Measurements from ENCODE around the gene BCL7C. TPM values are rescaled to one million over a fixed set of nuclear protein-coding genes. Genes with fewer than 3 reads are reported as not detected.
A peak's percentile ranks its signal among the peaks of the same experiment; 100 is the strongest.

The BCL7C gene
- total and polyA plus RNA-seq, 10 of the 15 experiments (the other 5 are each of a cell fraction or from before 2014, with no cell fraction given): 1.1 to 30.5 (median 13.7) TPM

GRCh38 chr16:30874821-30875717 lies 18.8 kb downstream of the BCL7C start (continued):
- TF ChIP-seq HCFC1 (IDR thresholded peaks at IDR 0.05; ENCODE audit: low read length): peak; percentile 74
- no peak for TF ChIP-seq STAT1 (conservative IDR thresholded peaks at IDR 0.05)
- TF ChIP-seq TCF12 (IDR thresholded peaks at IDR 0.05; ENCODE audit: low read depth, low read length): peak; percentile 79
- peak; percentile 97 for TF ChIP-seq NR2F1 (conservative IDR thresholded peaks at IDR 0.05)
- no peak for TF ChIP-seq EZH2 (IDR thresholded peaks at IDR 0.05; ENCODE audit: borderline replicate concordance, control insufficient read depth, low read depth, low read length)
- TF ChIP-seq, protein P1, sequence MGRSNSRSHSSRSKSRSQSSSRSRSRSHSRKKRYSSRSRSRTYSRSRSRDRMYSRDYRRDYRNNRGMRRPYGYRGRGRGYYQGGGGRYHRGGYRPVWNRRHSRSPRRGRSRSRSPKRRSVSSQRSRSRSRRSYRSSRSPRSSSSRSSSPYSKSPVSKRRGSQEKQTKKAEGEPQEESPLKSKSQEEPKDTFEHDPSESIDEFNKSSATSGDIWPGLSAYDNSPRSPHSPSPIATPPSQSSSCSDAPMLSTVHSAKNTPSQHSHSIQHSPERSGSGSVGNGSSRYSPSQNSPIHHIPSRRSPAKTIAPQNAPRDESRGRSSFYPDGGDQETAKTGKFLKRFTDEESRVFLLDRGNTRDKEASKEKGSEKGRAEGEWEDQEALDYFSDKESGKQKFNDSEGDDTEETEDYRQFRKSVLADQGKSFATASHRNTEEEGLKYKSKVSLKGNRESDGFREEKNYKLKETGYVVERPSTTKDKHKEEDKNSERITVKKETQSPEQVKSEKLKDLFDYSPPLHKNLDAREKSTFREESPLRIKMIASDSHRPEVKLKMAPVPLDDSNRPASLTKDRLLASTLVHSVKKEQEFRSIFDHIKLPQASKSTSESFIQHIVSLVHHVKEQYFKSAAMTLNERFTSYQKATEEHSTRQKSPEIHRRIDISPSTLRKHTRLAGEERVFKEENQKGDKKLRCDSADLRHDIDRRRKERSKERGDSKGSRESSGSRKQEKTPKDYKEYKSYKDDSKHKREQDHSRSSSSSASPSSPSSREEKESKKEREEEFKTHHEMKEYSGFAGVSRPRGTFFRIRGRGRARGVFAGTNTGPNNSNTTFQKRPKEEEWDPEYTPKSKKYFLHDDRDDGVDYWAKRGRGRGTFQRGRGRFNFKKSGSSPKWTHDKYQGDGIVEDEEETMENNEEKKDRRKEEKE (IDR thresholded peaks at IDR 0.05): no peak
- TF ChIP-seq, protein P2, sequence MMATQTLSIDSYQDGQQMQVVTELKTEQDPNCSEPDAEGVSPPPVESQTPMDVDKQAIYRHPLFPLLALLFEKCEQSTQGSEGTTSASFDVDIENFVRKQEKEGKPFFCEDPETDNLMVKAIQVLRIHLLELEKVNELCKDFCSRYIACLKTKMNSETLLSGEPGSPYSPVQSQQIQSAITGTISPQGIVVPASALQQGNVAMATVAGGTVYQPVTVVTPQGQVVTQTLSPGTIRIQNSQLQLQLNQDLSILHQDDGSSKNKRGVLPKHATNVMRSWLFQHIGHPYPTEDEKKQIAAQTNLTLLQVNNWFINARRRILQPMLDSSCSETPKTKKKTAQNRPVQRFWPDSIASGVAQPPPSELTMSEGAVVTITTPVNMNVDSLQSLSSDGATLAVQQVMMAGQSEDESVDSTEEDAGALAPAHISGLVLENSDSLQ (IDR thresholded peaks at IDR 0.05): no peak
- TF ChIP-seq, protein P3, sequence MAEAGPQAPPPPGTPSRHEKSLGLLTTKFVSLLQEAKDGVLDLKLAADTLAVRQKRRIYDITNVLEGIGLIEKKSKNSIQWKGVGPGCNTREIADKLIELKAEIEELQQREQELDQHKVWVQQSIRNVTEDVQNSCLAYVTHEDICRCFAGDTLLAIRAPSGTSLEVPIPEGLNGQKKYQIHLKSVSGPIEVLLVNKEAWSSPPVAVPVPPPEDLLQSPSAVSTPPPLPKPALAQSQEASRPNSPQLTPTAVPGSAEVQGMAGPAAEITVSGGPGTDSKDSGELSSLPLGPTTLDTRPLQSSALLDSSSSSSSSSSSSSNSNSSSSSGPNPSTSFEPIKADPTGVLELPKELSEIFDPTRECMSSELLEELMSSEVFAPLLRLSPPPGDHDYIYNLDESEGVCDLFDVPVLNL (IDR thresholded peaks at IDR 0.05; ENCODE audit: low read depth, low read length): no peak; the same call in 1 of the 2 replicates
- no peak for TF ChIP-seq CBX3 (IDR thresholded peaks at IDR 0.05; ENCODE audit: borderline replicate concordance, low read depth)
- TF ChIP-seq CBFB (IDR thresholded peaks at IDR 0.05; ENCODE audit: low read depth): peak; percentile 70; the same call in 1 of the 2 replicates
- peak; percentile 91 for TF ChIP-seq MAX (IDR thresholded peaks at IDR 0.05; ENCODE audit: low read depth, low read length)
- TF ChIP-seq NFXL1 (IDR thresholded peaks at IDR 0.05; ENCODE audit: borderline replicate concordance): 0 out of 2 replicates have a peak, but pooled peaks have one; percentile 50
- TF ChIP-seq, protein P4, sequence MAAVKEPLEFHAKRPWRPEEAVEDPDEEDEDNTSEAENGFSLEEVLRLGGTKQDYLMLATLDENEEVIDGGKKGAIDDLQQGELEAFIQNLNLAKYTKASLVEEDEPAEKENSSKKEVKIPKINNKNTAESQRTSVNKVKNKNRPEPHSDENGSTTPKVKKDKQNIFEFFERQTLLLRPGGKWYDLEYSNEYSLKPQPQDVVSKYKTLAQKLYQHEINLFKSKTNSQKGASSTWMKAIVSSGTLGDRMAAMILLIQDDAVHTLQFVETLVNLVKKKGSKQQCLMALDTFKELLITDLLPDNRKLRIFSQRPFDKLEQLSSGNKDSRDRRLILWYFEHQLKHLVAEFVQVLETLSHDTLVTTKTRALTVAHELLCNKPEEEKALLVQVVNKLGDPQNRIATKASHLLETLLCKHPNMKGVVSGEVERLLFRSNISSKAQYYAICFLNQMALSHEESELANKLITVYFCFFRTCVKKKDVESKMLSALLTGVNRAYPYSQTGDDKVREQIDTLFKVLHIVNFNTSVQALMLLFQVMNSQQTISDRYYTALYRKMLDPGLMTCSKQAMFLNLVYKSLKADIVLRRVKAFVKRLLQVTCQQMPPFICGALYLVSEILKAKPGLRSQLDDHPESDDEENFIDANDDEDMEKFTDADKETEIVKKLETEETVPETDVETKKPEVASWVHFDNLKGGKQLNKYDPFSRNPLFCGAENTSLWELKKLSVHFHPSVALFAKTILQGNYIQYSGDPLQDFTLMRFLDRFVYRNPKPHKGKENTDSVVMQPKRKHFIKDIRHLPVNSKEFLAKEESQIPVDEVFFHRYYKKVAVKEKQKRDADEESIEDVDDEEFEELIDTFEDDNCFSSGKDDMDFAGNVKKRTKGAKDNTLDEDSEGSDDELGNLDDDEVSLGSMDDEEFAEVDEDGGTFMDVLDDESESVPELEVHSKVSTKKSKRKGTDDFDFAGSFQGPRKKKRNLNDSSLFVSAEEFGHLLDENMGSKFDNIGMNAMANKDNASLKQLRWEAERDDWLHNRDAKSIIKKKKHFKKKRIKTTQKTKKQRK (IDR thresholded peaks at IDR 0.05; ENCODE audit: low read depth, low read length): no peak
- TF ChIP-seq SMAD5 (IDR thresholded peaks at IDR 0.05; ENCODE audit: low read depth): peak; percentile 92
- no peak for TF ChIP-seq ATF2 (IDR thresholded peaks at IDR 0.05; ENCODE audit: low read length)
- no peak for TF ChIP-seq NFYB (IDR thresholded peaks at IDR 0.05; ENCODE audit: insufficient read depth, low read depth, low read length)
- no peak for TF ChIP-seq RFX5 (IDR thresholded peaks at IDR 0.05; ENCODE audit: low read depth, low read length)
- peak; percentile 57 for TF ChIP-seq SMAD1 (IDR thresholded peaks at IDR 0.05; ENCODE audit: low read depth, partially characterized antibody)
- TF ChIP-seq RAD21 (IDR thresholded peaks at IDR 0.05; ENCODE audit: insufficient read depth, low read depth, low read length): no peak

Measured in GM12878 (cell line).